GM18511 (cell line): ENCODE data around the gene NTF4.
"Not testable (repeated sequence)": the region's sequence is repeated elsewhere in the genome, so short reads cannot be mapped to it uniquely, and the experiment has no call there.

Experiments
- ATAC-seq: cut with Tn5 transposase; IDR thresholded peaks from one replicate; pipeline ENCODE4 v1.9.1; 2021; ENCODE audit warnings: mild to moderate bottlenecking, moderate library complexity; ENCODE audit not compliant: unreplicated experiment

NTF4 gene

GRCh38 chr19:49024233-49024632, 40.4 kb downstream of the NTF4 start, which contains the start of gene CGB3:
TSS of gene CGB3 (minus strand) at chr19:49024333. CDS start at chr19:49023971, 362 bp downstream.
- ATAC-seq = not testable (repeated sequence)

DNA sequence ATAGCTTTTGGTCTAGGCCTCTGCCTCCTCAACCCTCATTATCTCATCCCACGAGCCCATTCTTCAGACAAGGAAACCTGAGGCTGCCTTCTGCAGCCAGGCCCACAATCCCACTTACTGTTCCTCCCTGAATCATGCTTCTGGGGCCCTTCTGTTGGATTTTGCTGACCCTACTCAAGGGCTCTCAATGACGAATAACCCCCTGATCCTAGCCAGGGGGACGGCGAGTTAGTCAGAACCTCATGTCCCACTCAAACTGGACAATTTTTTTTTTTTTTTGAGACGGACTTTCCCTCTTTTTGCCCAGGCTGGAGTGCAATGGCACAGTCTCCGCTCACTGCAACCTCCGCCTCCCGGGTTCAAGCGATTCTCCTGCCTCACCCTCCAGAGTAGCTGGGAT, 42.5 kb downstream of the NTF4 start:
- ATAC-seq = no peak

GRCh38 chr19:49020931-49021895, 43.4 kb downstream of the NTF4 start:
- ATAC-seq = no peak

DNA sequence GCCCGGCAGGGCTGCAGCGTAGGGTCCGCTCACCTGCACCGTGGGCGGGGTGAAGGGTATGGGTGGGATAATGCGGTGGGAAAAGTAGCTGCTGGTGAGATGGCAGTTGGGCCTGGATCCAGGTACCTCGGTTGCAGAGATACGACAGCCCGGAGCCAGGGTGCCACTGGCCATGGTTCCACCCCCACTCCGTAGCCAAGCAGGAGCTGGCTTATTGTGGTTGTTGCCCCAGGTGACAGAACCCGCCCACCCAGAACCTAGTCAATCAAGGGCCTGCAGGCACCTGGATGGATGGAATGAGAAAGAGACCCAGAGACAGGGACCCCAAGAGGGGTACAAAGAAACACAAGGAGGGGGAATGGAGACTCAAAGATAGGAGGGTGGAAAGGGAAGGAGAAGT, 44.3 kb downstream of the NTF4 start:
- no peak for ATAC-seq

- ATAC-seq = no peak
These were observed 45.2 kb downstream of the NTF4 start for GRCh38 chr19:49019242-49019932.

GRCh38 chr19:49018388-49019241, 46.0 kb downstream of the NTF4 start:
- ATAC-seq = not testable (repeated sequence)

GRCh38 chr19:49017666-49018351, 46.8 kb downstream of the NTF4 start:
- ATAC-seq = no peak

DNA sequence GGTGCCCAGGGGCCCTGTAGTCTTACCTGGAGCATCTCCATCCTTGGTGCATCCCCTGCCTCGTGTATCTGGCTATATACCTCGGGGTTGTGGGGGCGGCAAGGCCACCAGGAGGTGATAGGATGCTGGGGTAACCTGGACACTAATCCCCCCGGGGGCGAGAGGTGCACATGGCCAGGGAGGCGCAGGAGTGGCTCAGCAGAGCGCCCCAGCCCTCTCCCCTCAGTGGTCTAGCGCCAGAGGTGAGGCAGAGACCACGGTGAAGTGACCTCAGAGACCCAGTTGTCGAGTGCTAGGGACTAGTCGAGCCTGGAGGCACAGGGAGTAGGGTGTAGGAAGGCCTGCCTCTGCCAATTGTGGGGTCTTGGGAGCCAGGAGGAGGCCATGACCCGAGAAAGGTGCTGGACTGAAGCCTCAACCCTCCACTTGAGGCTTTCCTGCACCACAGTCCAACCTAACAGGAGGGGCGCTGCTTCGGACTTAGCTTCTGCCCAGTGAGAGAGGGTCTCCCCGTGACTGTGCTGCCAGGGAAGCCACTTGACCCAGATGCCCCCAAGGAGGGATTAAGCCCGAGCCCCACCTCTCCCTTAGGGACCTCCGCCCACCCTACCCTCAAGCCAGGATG, 47.5 kb downstream of the NTF4 start, which contains the start of gene LHB:
Gene LHB (minus strand): TSS at position 51 of the 625 bp plus-strand sequence. CDS start 10 bp downstream, at position 41.
- ATAC-seq = no peak

DNA sequence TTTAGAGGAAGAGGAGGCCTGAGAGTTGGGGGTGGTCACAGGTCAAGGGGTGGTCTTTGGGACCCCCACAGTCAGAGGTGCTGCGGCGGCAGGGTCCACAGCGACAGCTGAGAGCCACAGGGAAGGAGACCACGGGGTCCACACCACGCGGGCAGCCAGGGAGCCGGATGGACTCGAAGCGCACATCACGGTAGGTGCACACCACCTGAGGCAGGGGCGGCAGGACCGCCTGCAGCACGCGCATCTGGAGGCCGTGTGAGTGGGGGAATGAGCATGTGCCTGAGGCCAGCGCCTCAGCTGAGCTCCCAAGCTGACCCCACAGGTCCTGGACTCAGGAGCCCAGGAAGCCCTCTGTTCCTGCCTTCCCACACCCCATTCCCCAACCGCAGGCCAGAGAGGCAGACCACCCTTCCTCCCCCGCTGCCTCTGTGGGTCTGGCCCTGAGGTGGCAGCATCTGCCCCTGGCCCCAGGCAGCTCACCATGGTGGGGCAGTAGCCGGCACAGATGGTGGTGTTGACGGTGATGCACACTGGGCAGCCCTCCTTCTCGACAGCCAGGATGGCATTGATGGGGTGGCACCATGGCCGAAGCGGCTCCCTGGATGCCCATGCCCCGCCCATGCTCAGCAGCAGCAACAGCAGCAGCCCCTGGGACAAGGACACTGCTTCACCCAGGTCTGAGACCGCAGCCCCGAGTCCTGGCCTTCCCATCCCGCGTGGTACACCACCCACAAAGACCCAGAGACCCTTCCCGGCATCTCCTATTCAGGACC, 48.4 kb downstream of the NTF4 start:
- ATAC-seq = no peak

DNA sequence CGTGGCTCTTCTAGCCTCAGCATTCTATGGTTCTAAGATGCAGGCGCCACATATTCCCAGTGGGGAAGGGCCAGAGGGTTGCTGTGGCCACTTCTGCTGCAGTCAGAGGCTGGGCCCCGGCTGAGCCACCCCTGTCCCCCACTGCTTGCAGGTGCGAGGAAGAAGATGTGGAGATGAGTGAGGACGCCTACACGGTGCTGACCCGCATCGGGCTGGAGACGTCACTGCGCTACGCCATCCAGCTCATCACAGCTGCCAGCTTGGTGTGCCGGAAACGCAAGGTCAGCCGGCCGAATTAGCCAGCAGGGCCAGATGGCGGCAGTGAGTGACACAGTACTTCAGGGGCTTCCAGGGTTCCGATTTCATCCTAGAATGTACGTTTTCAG, 49.8 kb downstream of the NTF4 start:
- no peak for ATAC-seq

GRCh38 chr19:49014123-49014869, 50.3 kb downstream of the NTF4 start:
- no peak for ATAC-seq

- no peak for ATAC-seq
These were observed 53.4 kb downstream of the NTF4 start for GRCh38 chr19:49011194-49011593.
